Measurements from ENCODE around the gene AP2A2.
"Not testable (repeated sequence)": the region's sequence is repeated elsewhere in the genome, so short reads cannot be mapped to it uniquely, and the experiment has no call there.

AP2A2 gene

DNA sequence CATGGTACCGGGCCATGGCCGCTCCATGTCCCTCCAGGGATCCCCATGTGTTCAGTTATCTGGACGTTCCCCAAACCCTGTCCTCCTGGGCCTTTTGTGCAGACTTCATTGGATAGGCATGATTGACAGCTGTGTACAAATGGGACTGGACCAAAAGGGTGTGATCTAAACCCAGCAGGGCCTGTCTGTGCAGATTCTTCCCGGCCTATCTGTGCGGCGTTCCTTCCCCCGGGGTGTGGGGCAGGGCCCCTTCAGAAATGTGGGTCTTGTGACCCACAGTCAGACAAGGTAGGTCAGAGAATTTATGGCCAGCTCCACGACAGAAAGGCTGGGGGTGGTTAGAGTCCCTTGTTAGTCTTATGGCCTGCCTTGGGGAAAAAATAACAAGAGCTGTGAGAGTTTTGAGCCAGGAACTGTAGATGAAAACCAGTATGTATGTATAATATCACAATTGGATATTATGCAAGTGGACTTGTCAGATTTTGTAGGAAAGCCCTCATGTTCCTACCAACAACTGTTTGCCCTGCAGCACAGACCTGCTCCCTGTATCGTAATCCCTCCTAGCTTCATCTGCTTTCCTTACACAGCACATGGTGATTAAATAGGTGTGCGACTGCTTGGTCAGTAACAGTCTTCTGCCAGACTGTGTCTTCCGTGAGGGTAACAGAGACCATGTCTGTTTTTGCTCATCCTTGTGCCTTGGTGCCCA lies 31.7 kb downstream of the AP2A2 start:
- no peak for DNase-seq

DNA sequence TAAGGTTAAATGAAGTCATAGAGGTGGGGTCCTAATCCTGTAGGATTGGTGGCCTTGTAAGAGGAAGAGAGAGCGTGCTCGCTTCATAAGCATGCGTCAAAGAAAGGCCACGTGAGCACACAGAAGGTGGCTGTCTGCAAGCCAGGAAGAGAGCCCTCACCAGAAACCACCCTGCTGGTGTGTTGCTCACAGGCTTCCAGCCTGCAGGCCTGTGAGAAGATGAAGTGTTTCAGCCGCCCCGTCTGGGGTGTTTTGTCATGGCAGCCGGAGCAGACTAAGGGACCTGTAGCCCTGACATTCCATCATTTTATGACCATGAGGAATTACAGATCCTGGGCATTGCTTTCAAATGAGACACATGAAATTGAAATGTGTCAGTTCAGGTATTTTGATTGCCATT lies 32.4 kb downstream of the AP2A2 start:
- no peak for DNase-seq

DNA sequence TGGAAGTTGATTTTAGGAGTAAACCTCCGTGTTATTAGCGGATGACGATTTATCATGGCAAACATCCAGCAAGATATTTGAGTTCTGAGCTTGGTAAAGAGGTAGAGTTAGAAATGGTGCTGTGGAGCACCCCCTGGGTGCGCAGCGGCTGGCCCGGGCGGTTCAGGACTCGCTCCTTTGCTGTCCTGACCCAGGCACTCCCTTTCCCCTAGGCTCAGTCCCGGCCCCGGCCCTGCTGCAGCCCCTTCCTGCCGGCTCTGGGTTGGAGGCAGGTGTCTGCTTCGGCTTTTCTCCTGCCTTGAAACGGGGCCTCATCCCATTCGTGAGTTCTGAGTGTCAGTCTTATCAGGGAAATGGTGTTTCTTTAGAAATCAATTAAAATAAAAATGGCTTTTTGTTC lies 33.4 kb downstream of the AP2A2 start:
- no peak for DNase-seq

GRCh38 chr11:959608-960007 lies 33.9 kb downstream of the AP2A2 start:
- no peak for DNase-seq

- not testable (repeated sequence) for DNase-seq
Observed at GRCh38 chr11:961310-961920, 35.7 kb downstream of the AP2A2 start.

DNA sequence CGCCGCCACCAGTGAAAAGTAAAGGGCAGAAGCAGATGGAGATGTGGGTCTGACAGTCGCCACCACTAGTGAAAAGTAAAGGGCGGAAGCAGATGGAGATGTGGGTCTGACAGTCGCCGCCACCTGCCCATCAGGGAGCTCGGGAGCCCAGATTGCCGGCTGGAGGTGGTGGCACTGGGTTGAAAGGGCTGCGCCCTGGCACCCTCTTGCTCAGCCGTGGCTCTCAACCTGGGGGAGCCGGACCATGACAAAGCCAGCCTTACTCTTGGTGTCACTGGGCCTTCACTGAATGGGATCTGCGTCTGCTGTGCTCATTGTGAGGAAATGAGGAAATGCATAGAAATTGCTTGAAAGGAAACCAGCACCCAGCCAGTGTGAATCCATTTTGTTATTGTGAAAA lies 36.3 kb downstream of the AP2A2 start:
- no peak for DNase-seq

DNA sequence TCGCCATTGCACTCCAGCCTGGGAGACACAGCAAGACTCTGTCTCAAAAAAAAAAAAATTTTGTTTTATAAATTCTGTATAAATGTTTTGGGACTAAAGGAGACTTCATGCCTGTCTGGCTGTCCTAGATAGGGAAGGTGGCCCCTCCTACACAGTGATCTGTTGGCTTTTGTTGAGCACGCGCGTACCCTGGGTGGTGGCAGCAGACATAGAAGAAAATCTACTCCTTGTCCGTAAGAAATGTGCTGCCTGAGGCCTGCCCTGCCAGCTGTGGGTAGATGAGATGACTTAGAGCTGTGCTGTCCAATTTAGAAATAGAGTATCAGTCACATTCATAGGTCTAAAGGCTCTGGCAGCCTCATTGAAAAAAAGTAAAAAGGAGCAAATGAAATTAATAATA lies 37.0 kb downstream of the AP2A2 start:
- DNase-seq: no peak

DNA sequence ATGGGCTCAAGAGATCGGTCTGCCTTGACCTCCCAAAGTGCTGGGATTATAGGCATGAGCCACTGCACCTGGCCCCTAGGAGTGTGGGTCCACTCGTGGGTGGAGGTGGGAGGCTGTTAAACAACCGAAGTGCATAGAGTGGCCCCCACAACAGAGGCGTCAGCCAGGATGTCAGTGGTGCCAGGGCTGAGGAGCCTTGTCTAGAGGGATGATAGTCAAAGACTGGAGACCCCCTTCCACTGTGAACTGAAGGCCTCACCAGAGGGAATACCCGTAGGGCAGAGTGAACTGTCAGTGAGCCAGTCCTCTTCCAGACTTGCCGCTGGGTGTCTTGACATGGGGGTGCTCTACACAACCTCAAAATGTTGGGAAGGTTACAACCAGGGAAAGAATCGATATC lies 38.2 kb downstream of the AP2A2 start:
- DNase-seq: no peak

DNA sequence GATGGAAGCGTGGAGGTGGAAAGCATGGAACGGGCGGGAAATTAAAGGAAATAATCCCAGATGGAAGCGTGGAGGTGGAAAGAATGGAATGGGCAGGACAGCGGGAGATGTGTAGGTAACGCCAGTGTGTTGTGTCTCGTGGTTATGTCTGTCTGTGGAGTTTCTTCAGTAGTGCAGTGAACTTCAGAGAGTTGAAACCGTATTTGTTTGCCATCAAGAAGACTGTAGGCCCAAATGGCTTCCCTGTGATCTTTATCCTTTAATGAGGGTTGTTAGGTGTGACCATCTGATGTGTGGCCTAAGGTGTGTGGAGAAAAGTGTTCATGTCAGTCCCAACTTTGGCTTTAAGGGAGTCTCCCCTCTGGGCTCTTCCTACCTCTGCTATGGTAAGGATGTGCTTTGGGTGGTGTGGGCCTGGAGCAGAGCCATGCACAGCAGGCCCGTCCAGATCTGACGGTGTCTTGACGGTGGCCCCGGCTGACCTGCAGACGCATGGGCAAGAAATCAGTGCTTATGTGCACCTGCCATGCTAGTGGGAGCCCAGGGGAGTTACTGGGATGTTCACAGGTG lies 39.6 kb downstream of the AP2A2 start:
- DNase-seq: no peak

DNA sequence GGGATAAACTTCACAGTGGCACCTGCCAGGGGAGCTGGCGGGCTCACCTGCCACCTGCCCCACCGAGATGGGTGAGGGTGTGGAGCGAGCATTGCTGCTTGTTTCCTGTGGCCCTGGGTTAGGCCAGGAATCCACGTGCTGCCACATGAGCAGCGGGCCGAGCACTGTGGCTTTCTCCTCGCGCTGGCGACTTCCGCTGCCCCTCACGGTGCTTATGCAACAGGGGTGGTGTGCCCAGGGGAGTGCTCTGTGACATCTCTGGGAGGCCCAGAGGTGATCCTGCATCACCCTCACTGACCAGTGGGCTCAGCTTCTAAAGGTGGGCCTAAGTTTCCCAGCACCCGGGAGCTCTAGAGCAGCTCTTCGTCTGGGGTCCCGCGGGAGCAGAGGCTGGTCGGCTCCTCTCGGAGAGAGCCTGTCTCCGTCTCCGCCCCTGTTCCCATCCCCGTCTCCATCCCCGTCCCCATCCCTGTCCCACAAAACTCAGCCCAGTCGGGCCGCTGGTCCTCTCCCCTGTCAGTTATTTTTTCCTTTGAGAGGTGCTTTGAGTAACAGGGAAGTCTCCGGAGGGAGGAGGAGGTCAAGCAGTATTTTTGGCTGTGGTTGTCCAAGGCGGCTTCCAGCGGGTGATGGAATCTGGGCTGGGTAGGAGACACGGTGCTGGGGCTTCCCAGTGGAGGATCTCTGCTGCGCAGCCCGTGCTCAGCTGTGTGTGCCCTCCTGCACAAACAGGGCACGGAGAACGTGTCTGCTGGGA lies 42.5 kb downstream of the AP2A2 start:
- DNase-seq: peak; percentile 10

- no peak for DNase-seq
Observed at GRCh38 chr11:968822-969221, 43.2 kb downstream of the AP2A2 start.

DNA sequence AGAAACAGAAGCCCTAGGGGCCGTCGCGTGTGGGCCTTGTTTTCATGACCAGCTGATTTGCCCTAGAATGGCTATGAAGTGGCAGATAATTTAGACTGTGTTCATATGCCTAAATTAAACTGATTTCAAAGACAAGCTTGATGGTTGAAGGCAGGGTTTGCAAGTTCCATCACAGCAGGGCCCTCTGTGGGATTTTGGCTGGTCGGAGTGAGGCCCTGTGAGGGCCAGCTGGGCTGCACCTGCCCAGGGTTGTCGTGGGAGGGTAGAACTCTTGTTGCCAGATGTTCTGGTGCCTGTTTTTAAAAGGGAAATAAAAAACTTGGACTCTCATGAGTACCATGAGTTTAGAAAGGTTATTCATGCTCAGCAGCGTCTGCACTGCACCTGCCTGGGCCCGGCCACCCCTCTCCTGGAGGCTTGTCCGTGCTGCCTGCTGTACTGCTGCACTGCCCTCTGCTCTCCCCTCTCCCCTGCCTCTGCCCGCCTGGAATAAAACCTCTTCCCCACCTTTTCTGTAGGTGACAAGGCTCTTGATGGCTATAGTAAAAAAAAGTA lies 44.1 kb downstream of the AP2A2 start:
- DNase-seq: no peak

DNA sequence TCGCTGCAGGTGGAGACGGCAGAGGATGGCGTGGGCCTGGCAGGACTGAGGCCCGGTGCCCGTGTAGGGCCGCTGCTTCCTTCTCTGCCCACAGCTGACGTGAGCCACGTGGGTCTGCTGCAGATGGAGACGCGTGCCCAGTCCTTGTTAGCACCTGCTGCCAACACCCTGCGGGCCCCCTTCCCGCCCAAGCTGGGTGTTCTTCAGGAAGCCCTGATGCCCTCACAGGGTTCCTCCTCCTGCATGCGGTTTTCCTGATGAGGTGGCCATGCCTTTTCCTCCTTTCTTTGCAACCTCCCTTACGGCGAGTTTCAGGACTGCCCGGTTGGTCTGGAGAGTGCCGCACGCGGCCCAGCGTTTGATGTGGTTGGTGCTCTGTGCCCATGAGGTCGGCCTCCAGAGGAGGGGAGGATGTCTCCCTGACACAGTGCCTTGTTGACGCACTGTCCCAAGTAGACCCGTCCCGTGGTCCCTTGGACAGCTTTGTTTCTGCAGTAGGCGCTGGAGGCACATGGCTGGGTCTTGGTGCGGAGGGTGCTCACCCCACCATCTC lies 44.7 kb downstream of the AP2A2 start:
- DNase-seq: no peak

DNA sequence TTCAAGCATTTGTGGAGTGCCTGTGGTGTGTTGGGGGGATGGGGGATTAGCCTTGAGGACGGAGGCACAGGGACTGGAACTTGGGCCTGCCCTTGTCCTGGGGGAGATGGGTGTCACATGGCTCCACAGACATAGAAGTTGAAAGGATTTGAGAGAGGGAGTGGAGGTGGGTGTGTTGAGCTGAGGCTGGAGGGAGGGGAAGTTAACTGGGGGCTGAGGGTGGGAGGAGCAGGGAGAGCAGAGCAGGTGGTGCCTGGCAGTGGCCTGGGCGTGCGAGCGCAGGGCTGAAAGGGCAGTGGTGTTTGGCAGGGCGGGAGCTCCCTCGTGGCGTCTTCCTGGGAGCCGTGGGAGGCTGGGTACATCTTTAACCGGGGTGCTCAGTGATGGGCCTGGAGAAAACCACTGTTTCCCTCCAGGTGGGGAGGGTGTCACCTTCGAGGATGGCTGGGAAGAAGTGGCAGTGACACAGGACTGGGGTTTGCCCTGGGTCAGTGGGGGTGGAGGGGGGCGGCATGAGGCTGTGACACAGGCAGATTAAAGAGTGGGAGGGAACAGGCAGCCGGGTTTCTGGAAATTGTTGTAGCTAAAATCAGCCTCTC lies 45.5 kb downstream of the AP2A2 start:
- no peak for DNase-seq

- DNase-seq: no peak
Observed at GRCh38 chr11:971731-972365, 46.2 kb downstream of the AP2A2 start.

GRCh38 chr11:972523-973211 lies 47.0 kb downstream of the AP2A2 start:
- no peak for DNase-seq

DNA sequence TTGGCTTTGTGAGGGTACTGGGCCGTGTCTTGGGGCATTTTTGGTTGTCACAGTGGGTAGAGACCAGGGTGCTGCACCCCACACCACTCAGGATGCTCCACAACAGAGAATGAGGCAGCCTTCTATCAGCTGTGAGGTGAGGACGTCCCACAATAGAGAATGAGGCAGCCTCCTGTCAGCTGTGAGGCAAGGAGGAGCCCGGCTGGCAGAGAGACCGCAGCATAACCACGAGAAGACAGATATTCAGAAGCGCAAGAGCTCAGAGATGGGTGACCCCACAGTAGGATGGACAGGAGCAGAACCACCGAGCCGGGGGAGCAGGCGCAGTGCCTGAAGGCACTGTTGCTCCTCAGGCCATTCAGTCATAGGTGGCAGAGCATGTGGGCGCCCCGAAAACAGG lies 47.6 kb downstream of the AP2A2 start:
- no peak for DNase-seq

- not testable (repeated sequence) for DNase-seq
Observed at GRCh38 chr11:975376-975775, 49.7 kb downstream of the AP2A2 start.

- peak; percentile 26 for DNase-seq
Observed at GRCh38 chr11:975827-976226, 50.2 kb downstream of the AP2A2 start.

DNA sequence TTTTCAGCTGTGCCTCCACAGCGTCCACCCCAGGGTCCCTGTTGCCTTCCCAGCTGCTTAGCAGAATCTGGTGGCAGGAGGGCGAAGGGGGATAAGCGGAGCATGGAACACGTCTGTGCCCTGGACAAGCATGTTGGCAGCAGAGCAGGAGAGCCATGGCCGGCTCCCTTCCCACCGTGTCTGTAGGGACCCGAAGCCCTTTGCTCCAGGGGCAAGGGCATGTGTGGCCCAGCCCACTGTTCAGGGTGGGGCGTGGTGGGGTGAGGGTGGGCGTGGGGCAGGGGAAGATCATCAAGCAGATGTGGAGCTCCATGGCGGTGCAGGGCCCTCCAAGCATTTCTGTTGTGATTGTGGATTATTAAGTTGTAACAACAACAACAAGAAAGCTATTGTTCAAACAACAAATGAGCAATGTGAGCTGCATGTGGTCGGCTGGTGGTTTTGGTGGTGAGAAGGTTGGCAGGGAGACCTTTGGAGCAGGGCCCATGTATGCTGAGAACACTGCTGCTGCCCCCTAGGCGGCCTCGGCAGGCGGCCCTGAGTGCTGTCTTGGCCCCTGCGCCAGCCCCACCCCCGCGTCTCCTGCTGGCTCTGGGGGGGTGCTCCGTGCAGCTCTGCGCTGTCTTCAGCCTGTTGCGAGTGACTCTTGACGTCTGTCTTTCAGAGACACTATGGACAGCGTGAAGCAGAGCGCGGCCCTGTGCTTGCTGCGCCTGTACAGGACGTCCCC lies 50.9 kb downstream of the AP2A2 start:
- no peak for DNase-seq
